ENCODE results near the gene FHIP1A. TPM values are rescaled to one million over a fixed set of nuclear protein-coding genes. Genes with fewer than 3 reads are reported as not detected.

Gene FHIP1A
- total and polyA plus RNA-seq, 2 of the 13 experiments (the other 11 are each of a cell fraction or from before 2014, with no cell fraction given) = 4.1 to 6.2 TPM

DNA sequence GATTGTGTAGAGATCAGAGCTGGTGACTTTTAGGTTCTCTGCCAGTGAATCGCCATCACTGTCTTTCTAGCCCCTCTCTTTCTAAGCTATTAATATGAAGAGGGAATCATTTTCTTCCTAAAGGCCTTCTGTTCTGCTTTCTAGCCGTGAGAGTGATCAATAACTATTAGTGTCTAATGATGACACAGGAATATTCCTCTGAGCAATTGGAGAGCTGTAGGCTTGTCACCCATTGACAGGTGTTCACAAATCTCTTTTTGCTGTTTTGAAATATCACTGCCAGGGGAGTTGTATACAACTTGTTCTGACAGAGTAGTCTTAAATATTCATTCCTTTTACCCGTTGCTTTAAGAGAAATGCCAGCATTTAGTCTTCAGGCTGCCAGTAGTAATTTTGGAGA lies 13.9 kb downstream of the FHIP1A start (continued):
- TF ChIP-seq PRDM15 (CRISPR knock-in tag; IDR thresholded peaks at IDR 0.05) (no peak), ZNF737 (CRISPR knock-in tag; IDR thresholded peaks at IDR 0.05; ENCODE audit: borderline replicate concordance) (no peak), ZNF7 (CRISPR knock-in tag; IDR thresholded peaks at IDR 0.05) (no peak), GZF1 (CRISPR knock-in tag; IDR thresholded peaks at IDR 0.05) (no peak)
- TF ChIP-seq, protein P1, sequence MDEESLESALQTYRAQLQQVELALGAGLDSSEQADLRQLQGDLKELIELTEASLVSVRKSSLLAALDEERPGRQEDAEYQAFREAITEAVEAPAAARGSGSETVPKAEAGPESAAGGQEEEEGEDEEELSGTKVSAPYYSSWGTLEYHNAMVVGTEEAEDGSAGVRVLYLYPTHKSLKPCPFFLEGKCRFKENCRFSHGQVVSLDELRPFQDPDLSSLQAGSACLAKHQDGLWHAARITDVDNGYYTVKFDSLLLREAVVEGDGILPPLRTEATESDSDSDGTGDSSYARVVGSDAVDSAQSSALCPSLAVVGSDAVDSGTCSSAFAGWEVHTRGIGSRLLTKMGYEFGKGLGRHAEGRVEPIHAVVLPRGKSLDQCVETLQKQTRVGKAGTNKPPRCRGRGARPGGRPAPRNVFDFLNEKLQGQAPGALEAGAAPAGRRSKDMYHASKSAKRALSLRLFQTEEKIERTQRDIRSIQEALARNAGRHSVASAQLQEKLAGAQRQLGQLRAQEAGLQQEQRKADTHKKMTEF (CRISPR knock-in tag; IDR thresholded peaks at IDR 0.05) = no peak

DNA sequence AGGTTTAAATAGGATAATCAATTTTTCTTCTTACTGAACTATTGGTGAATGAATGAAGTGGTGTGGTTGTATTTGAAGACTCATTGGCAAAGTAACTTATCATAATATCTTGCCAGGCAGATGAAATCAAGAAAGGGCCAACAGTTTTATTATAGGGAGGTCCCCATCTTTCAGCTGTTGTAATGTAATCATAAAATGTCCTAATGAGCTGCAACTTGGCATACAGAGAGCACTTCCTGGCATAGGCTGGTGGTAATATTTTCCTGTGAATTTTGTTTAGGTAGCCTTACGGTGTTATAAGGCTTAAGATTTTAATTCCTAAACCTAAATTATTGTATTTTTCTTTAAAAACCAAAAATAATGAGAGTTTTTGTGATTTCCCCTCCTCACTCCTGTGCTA lies 17.5 kb downstream of the FHIP1A start:
- CTCF ChIA-PET (ENCODE audit: low intra/inter-chr PET ratio, low total read pairs) = no interaction called here
- Histone ChIP-seq H2AFZ (ENCODE audit: low read length) (no peak overlapping the region), H3K27ac (ENCODE audit: extremely low read length, insufficient read depth, low read length) (no peak overlapping the region), H3K4me2 (ENCODE audit: low read depth, low read length) (no peak overlapping the region), H3K27me3 (ENCODE audit: control insufficient read depth in 1 of 2, insufficient read depth in 2 of 2, low read length in 2 of 2) (no peaks in the 10 kb centered on the region), H3K79me2 (ENCODE audit: insufficient read depth, low read length) (no peaks in the 10 kb centered on the region), H3K4me1 (ENCODE audit: insufficient read depth, low read length) (no peaks in the 10 kb centered on the region), H3K4me3 (replicated peaks in 1 of 3; ENCODE audit: insufficient read depth in 1 of 3, low read depth in 2 of 3, low read length in 3 of 3) (no peak overlapping the region), H3K9ac (ENCODE audit: insufficient read depth, low read depth, low read length) (no peak overlapping the region), H3K9me3 (ENCODE audit: low read length) (no peaks in the 10 kb centered on the region), H4K20me1 (ENCODE audit: insufficient read depth, low read length) (no peaks in the 10 kb centered on the region), H3K36me3 (replicated peaks in 1 of 2; ENCODE audit: control insufficient read depth in 1 of 2, insufficient read depth in 2 of 2, low read length in 2 of 2) (no peaks in the 10 kb centered on the region)
- ATAC-seq (no peak), DNase-seq (ENCODE audit: low spot score) (no peak), FAIRE-seq (no peak)
- in situ Hi-C loops (cut with HindIII; ENCODE audit: extremely low pct_ligation_motif_present, low pct_unique_long_range_greater_than_20kb) (no loop called here), intact Hi-C loops (cut with micrococcal nuclease; ENCODE audit: unreplicated experiment) (no loop called here)
- 70% methylated on average over 1 of the region's 1 CpG for WGBS (ENCODE audit: low lambda C conversion rate)
- POLR2A ChIA-PET = no interaction called here
- BruUV-seq (replicated peaks) = no TSS peak
- TF ChIP-seq ZIK1 (CRISPR knock-in tag; IDR thresholded peaks at IDR 0.05; ENCODE audit: borderline replicate concordance, low read depth) (no peak), BHLHE40 (IDR thresholded peaks at IDR 0.05; ENCODE audit: low read length) (no peak), ZNF569 (CRISPR knock-in tag; IDR thresholded peaks at IDR 0.05; ENCODE audit: borderline replicate concordance) (no peak), E2F2 (CRISPR knock-in tag; IDR thresholded peaks at IDR 0.05; ENCODE audit: borderline replicate concordance) (no peak), JUNB (CRISPR knock-in tag; IDR thresholded peaks at IDR 0.05; ENCODE audit: borderline replicate concordance) (no peak), ADNP (CRISPR knock-in tag; IDR thresholded peaks at IDR 0.05) (no peak), ZNF780A (CRISPR knock-in tag; IDR thresholded peaks at IDR 0.05) (no peak), PTBP1 (IDR thresholded peaks at IDR 0.05; ENCODE audit: low read depth, low read length, poor library complexity, severe bottlenecking) (no peak), ZNF891 (CRISPR knock-in tag; IDR thresholded peaks at IDR 0.05) (no peak)

Measured in HepG2 (cell line).